Endodermal cell (in vitro differentiated cells): ENCODE measurements around the gene LHX2. TPM values are rescaled to one million over a fixed set of nuclear protein-coding genes. Genes with fewer than 3 reads are reported as not detected.

Experiments
- DNase-seq: peaks from one replicate; pipeline ENCODE4 v3.0.0-alpha.2; 2017
- H3K27ac ChIP-seq: 2 replicates; pipeline ENCODE4 v1.5.1; 2013; ENCODE audit warnings: mild to moderate bottlenecking, low read depth, low read length, moderate library complexity
- H3K27me3 ChIP-seq: 2 replicates; pipeline ENCODE4 v1.6.1; 2013; ENCODE audit warnings: mild to moderate bottlenecking, low read length, moderate library complexity; ENCODE audit not compliant: insufficient read depth, control insufficient read depth, poor library complexity, severe bottlenecking
- H3K36me3 ChIP-seq: 2 replicates; pipeline ENCODE4 v1.7.0; 2013; ENCODE audit warnings: mild to moderate bottlenecking, low read length, moderate library complexity; ENCODE audit not compliant: control insufficient read depth, insufficient read depth
- H3K4me1 ChIP-seq: one replicate; pipeline ENCODE4 v1.7.0; 2013; ENCODE audit warnings: low read length; ENCODE audit not compliant: control insufficient read depth, insufficient read depth
- H3K4me3 ChIP-seq: 2 replicates; pipeline ENCODE4 v1.5.1; 2013; ENCODE audit warnings: mild to moderate bottlenecking, low read length, moderate library complexity
- H3K9ac ChIP-seq: 2 replicates; pipeline ENCODE4 v1.6.1; 2013; ENCODE audit warnings: mild to moderate bottlenecking, low read length, moderate library complexity; ENCODE audit not compliant: poor library complexity, severe bottlenecking; ENCODE audit errors: extremely low read depth
- H3K9me3 ChIP-seq: 2 replicates; pipeline ENCODE4 v1.6.1; 2013; ENCODE audit warnings: mild to moderate bottlenecking, low read length, moderate library complexity; ENCODE audit not compliant: control insufficient read depth
- H3K27ac Mint-ChIP-seq: 2 replicates; pipeline ENCODE4 v1.8.0; 2020; ENCODE audit warnings: mixed read lengths
- H3K27me3 Mint-ChIP-seq: 2 replicates; pipeline ENCODE4 v1.8.0; 2021; ENCODE audit warnings: mild to moderate bottlenecking, mixed read lengths; ENCODE audit not compliant: insufficient read depth
- H3K36me3 Mint-ChIP-seq: 2 replicates; pipeline ENCODE4 v1.8.0; 2020; ENCODE audit warnings: low read depth, mixed read lengths
- H3K4me1 Mint-ChIP-seq: 2 replicates; pipeline ENCODE4 v1.8.0; 2020; ENCODE audit warnings: mixed read lengths
- H3K4me3 Mint-ChIP-seq: 2 replicates; pipeline ENCODE4 v1.8.0; 2020; ENCODE audit warnings: mild to moderate bottlenecking, moderate library complexity, mixed read lengths
- H3K9me3 Mint-ChIP-seq: 2 replicates; pipeline ENCODE4 v1.8.0; 2020; ENCODE audit warnings: mild to moderate bottlenecking, mixed read lengths
- CTCF ChIP-seq: fragments of 200-600 bp; sonication (generic); conservative IDR thresholded peaks from 2 replicates; pipeline ENCODE4 v1.5.0; 2021; ENCODE audit warnings: antibody characterized with exemption, mild to moderate bottlenecking
- WGBS, 2 experiments: methylation state at CpG; one replicate each; pipeline versions ENCODE4 v1.1.5 to v1.1.7; 2013; ENCODE audit warnings: missing lambda C conversion rate in 2 of 2, mixed read lengths in 1 of 2; ENCODE audit not compliant: insufficient coverage in 1 of 2, insufficient read length in 1 of 2; 5-methylcytosine and 5-hydroxymethylcytosine counted together
- total RNA-seq, 2 donors: library from RNA; stranded (reverse); fragmentation: NEBNext Ultra II Directional in 1 of 2; extraction: Animal tissue kit (Norgen Biotek cat#: 25700) in 1 of 2; gene quantifications; 2 replicates in 1 of 2; 3 replicates in 1 of 2; pipeline ENCODE4 v1.2.1, GENCODE V29; 2021

Gene LHX2
- total RNA-seq, 2 donors from 2014 or later: 0.20 to 0.29 TPM

GRCh38 chr9:124008694-124009530, 2.7 kb upstream of the LHX2 start:
- H3K9me3 Mint-ChIP-seq: no peaks in the 10 kb centered on the region
- Histone ChIP-seq H3K4me1 (peaks cover 3% of the 10 kb centered on the region), H3K4me3 (peak overlapping the region; percentile 77), H3K9ac (no peak overlapping the region), H3K27ac (no peak overlapping the region), H3K27me3 (peaks cover 99% of the 10 kb centered on the region), H3K36me3 (no peaks in the 10 kb centered on the region), H3K9me3 (no peaks in the 10 kb centered on the region)
- peaks cover 43% of the 10 kb centered on the region for H3K4me1 Mint-ChIP-seq
- peak; percentile 88 for DNase-seq
- H3K27me3 Mint-ChIP-seq: peaks cover 98% of the 10 kb centered on the region
- WGBS, 2 experiments: 0 to 1% methylated on average over 28 to 65 of the region's 65 CpGs
- no peak overlapping the region for H3K27ac Mint-ChIP-seq
- no peak for TF ChIP-seq CTCF
- H3K4me3 Mint-ChIP-seq: peak overlapping the region; percentile 50
- no peaks in the 10 kb centered on the region for H3K36me3 Mint-ChIP-seq

- Histone ChIP-seq H3K9me3 (no peaks in the 10 kb centered on the region), H3K27me3 (peaks cover 99% of the 10 kb centered on the region), H3K4me1 (peaks cover 3% of the 10 kb centered on the region), H3K9ac (no peak overlapping the region), H3K27ac (no peak overlapping the region), H3K4me3 (peak overlapping the region; percentile 77), H3K36me3 (no peaks in the 10 kb centered on the region)
- no peak for DNase-seq
- H3K27me3 Mint-ChIP-seq: peaks cover 98% of the 10 kb centered on the region
- TF ChIP-seq CTCF: no peak
- no peaks in the 10 kb centered on the region for H3K9me3 Mint-ChIP-seq
- peak overlapping the region; percentile 50 for H3K4me3 Mint-ChIP-seq
- H3K4me1 Mint-ChIP-seq: peaks cover 37% of the 10 kb centered on the region
- H3K27ac Mint-ChIP-seq: no peak overlapping the region
- 4 to 5% methylated on average over 26 to 29 of the region's 29 CpGs for WGBS, 2 experiments
- H3K36me3 Mint-ChIP-seq: no peaks in the 10 kb centered on the region
These were observed 1.9 kb upstream of the LHX2 start for GRCh38 chr9:124009531-124010217.

GRCh38 chr9:124010303-124010664, 1.3 kb upstream of the LHX2 start:
- peaks cover 31% of the 10 kb centered on the region for H3K4me1 Mint-ChIP-seq
- no peak overlapping the region for H3K27ac ChIP-seq
- peaks cover 99% of the 10 kb centered on the region for H3K27me3 ChIP-seq
- H3K27ac Mint-ChIP-seq: no peak overlapping the region
- H3K9me3 Mint-ChIP-seq: no peaks in the 10 kb centered on the region
- H3K36me3 Mint-ChIP-seq: no peaks in the 10 kb centered on the region
- no peak for TF ChIP-seq CTCF
- no peak overlapping the region for H3K4me3 ChIP-seq
- no peak overlapping the region for H3K9ac ChIP-seq
- peaks cover 3% of the 10 kb centered on the region for H3K4me1 ChIP-seq
- no peaks in the 10 kb centered on the region for H3K36me3 ChIP-seq
- H3K4me3 Mint-ChIP-seq: no peak overlapping the region
- H3K27me3 Mint-ChIP-seq: peaks cover 98% of the 10 kb centered on the region
- H3K9me3 ChIP-seq: no peaks in the 10 kb centered on the region
- 4 to 11% methylated on average over 8 to 9 of the region's 9 CpGs for WGBS, 2 experiments
- no peak for DNase-seq
